ENCODE measurements around the gene TENT5C.

The TENT5C gene

DNA sequence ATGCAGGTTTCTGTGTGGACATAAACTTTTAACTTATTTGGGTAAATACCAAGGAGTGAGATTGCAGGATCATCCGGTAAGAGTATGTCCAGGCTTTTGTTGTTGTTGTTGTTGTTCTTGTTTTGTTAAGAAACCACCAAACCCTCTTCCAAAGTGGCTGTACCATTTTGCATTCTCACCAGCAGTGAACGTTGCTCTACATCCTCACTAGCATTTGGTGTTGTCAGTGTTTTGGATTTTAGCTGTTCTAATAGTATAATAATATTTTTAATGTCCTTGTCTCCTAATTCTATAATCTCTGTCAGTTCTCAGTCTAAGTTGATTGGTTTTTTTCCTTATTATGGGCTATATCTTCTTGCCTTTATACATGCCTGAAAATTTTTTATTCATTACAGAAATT, 37.8 kb downstream of the TENT5C start:
- Histone ChIP-seq H3K36me3 (ENCODE audit: control insufficient read depth in 2 of 2, insufficient read depth in 1 of 2, low read length in 2 of 2) (no peaks in the 10 kb centered on the region), H3K4me3 (ENCODE audit: low read depth, low read length) (no peak overlapping the region), H3K27ac (ENCODE audit: extremely low read depth, low read depth, low read length) (no peak overlapping the region), H3K4me1 (ENCODE audit: control insufficient read depth, insufficient read depth, low read length) (no peaks in the 10 kb centered on the region), H3K9me3 (ENCODE audit: control insufficient read depth, insufficient read depth, low read depth, low read length) (no peaks in the 10 kb centered on the region)
- ChIA-PET POLR2A (no interaction called here), CTCF (interaction anchor here (0.6 to 1.0 kb wide), 2 partner anchors 70 to 131 kb away, joined by 3 read pairs; no protein-coding TSS in a partner anchor)
- TF ChIP-seq KLF9 (tag by site-specific recombination; IDR thresholded peaks at IDR 0.05; ENCODE audit: low read depth) (no peak), ZNF169 (tag by site-specific recombination; IDR thresholded peaks at IDR 0.05) (no peak), ZNF174 (tag by site-specific recombination; IDR thresholded peaks at IDR 0.05) (no peak)

DNA sequence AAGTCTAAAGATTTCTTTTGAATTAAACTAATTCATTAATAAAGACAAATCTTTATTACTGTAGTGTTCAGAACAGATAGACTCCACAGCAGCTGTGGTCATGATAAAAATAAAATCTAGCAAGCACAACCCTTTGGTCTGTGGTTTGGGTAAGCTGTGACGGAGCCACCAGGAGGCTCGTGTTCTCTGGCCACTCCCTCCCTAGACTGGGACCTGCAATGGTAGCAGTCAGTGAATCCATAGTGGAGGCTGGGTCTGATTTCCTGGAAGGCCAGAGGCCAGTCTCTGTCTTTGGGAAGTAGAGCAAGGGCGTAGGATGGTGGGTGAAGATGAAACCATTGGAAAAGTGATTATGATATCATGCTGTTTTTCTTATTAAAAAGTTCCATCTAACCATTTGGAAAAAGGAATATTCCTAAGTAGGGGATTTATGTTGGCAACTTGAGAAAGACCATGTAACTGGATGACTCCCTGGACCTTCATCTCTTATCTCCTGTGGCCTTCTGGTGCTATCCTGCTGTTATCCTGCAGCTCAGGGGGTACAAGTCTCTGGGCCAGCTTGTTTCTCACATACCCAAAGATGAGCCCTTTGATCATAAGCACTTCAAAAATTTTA, 39.0 kb downstream of the TENT5C start:
- Histone ChIP-seq H3K36me3 (ENCODE audit: control insufficient read depth in 2 of 2, insufficient read depth in 1 of 2, low read length in 2 of 2) (no peaks in the 10 kb centered on the region), H3K4me3 (ENCODE audit: low read depth, low read length) (no peak overlapping the region), H3K9me3 (ENCODE audit: control insufficient read depth, insufficient read depth, low read depth, low read length) (no peaks in the 10 kb centered on the region), H3K27ac (ENCODE audit: extremely low read depth, low read depth, low read length) (no peak overlapping the region), H3K4me1 (ENCODE audit: control insufficient read depth, insufficient read depth, low read length) (no peaks in the 10 kb centered on the region)
- POLR2A ChIA-PET = no interaction called here
- no peak for TF ChIP-seq BCL6B (tag by site-specific recombination; IDR thresholded peaks at IDR 0.05)
- TF ChIP-seq ZNF274 (IDR thresholded peaks at IDR 0.05; ENCODE audit: low read length) = no peak
- TF ChIP-seq ZNF274 (tag by site-specific recombination; IDR thresholded peaks at IDR 0.05; ENCODE audit: borderline replicate concordance) = no peak
- CTCF ChIA-PET = no interaction called here

GRCh38 chr1:117645343-117645742, 39.5 kb downstream of the TENT5C start:
- Histone ChIP-seq H3K36me3 (ENCODE audit: control insufficient read depth in 2 of 2, insufficient read depth in 1 of 2, low read length in 2 of 2) (no peaks in the 10 kb centered on the region), H3K27ac (ENCODE audit: extremely low read depth, low read depth, low read length) (no peak overlapping the region), H3K9me3 (ENCODE audit: control insufficient read depth, insufficient read depth, low read depth, low read length) (no peaks in the 10 kb centered on the region), H3K4me1 (ENCODE audit: control insufficient read depth, insufficient read depth, low read length) (no peaks in the 10 kb centered on the region), H3K4me3 (ENCODE audit: low read depth, low read length) (no peak overlapping the region)
- TF ChIP-seq ZNF521 (tag by site-specific recombination; IDR thresholded peaks at IDR 0.05) (no peak), ZBTB26 (tag by site-specific recombination; optimal IDR thresholded peaks at IDR 0.05) (no peak), ZNF555 (tag by site-specific recombination; conservative IDR thresholded peaks at IDR 0.05) (no peak), TRIM28 (IDR thresholded peaks at IDR 0.05; ENCODE audit: borderline replicate concordance, low read length) (no peak), ZNF747 (tag by site-specific recombination; IDR thresholded peaks at IDR 0.05) (no peak), ZNF561 (tag by site-specific recombination; IDR thresholded peaks at IDR 0.05; ENCODE audit: borderline replicate concordance) (no peak), ZNF121 (tag by site-specific recombination; IDR thresholded peaks at IDR 0.05) (no peak), GLIS2 (tag by site-specific recombination; IDR thresholded peaks at IDR 0.05) (no peak), MEIS1 (CRISPR knock-in tag; IDR thresholded peaks at IDR 0.05; ENCODE audit: borderline replicate concordance) (no peak), ZXDB (tag by site-specific recombination; IDR thresholded peaks at IDR 0.05) (no peak), ZNF596 (tag by site-specific recombination; IDR thresholded peaks at IDR 0.05) (no peak), ZBTB17 (tag by site-specific recombination; IDR thresholded peaks at IDR 0.05) (no peak), PATZ1 (tag by site-specific recombination; IDR thresholded peaks at IDR 0.05) (no peak), SETDB1 (IDR thresholded peaks at IDR 0.05; ENCODE audit: insufficient read length, low read length) (no peak), MYNN (tag by site-specific recombination; IDR thresholded peaks at IDR 0.05; ENCODE audit: borderline replicate concordance) (no peak), ZBTB48 (tag by site-specific recombination; IDR thresholded peaks at IDR 0.05) (no peak), ZNF670 (tag by site-specific recombination; IDR thresholded peaks at IDR 0.05; ENCODE audit: low read depth) (no peak)
- TF ChIP-seq, protein P1, sequence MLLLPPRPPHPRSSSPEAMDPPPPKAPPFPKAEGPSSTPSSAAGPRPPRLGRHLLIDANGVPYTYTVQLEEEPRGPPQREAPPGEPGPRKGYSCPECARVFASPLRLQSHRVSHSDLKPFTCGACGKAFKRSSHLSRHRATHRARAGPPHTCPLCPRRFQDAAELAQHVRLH (tag by site-specific recombination; IDR thresholded peaks at IDR 0.05) = no peak
- POLR2A ChIA-PET = no interaction called here
- CTCF ChIA-PET = no interaction called here

All from HEK293 (cell line).